B cell (primary cell): ENCODE measurements around the gene CDC34. TPM values are rescaled to one million over a fixed set of nuclear protein-coding genes. Genes with fewer than 3 reads are reported as not detected.

Experiments
- ATAC-seq: fragments of 200-7000 bp; cut with Tn5 transposase; one replicate; pipeline ENCODE4 v1.10.0; 2021; ENCODE audit warnings: low read depth, mild to moderate bottlenecking, moderate number of reproducible peaks, moderate library complexity
- CTCF ChIA-PET: fragments of 350-600 bp; sonication (Branson Sonifier 250); formaldehyde crosslinking; loops from one replicate; lab custom pipeline; 2021; ENCODE audit warnings: antibody characterized with exemption, inconsistent platforms; lab: Charles Lee
- POLR2A ChIA-PET: fragments of 350-600 bp; sonication (Branson Sonifier 250); formaldehyde crosslinking; loops from one replicate; lab custom pipeline; 2021; ENCODE audit warnings: antibody characterized with exemption; lab: Charles Lee
- DNase-seq: peaks from one replicate; pipeline ENCODE4 v3.0.0; 2013
- H2AFZ ChIP-seq: 2 replicates; pipeline ENCODE4 v1.6.1; 2012; ENCODE audit warnings: mild to moderate bottlenecking, low read depth, low read length; ENCODE audit not compliant: insufficient read depth, poor library complexity, severe bottlenecking
- H3K27ac ChIP-seq, 2 donors: 1 replicate in 1 of 2; 2 replicates in 1 of 2; pipeline ENCODE4 v1.5.1; 2012 to 2013; ENCODE audit warnings: low read length in 2 of 2, mild to moderate bottlenecking in 2 of 2, moderate library complexity in 1 of 2
- H3K27me3 ChIP-seq, 4 experiments: fragments of 200-600 bp in 1 of 4; sonication (generic) in 1 of 4; replicated peaks in 1 of 4; 1 replicate in 2 of 4; 2 replicates in 2 of 4; pipeline versions ENCODE4 v1.6.1 to v1.7.0; 2013 to 2016; ENCODE audit warnings: low read length in 3 of 4, mild to moderate bottlenecking in 2 of 4, mixed read lengths in 1 of 4, moderate library complexity in 1 of 4; ENCODE audit not compliant: insufficient read depth in 4 of 4, control insufficient read depth in 3 of 4; ENCODE audit errors: control extremely low read depth in 1 of 4
- H3K36me3 ChIP-seq, 2 experiments: replicated peaks in 1 of 2; 1 replicate in 1 of 2; 2 replicates in 1 of 2; pipeline versions ENCODE4 v1.6.1 to v1.7.1; 2013; ENCODE audit warnings: low read length in 1 of 2; ENCODE audit not compliant: insufficient read depth in 2 of 2, control insufficient read depth in 1 of 2; ENCODE audit errors: control extremely low read depth in 1 of 2, extremely low read depth in 1 of 2
- H3K4me1 ChIP-seq, 2 donors: fragments of 200-600 bp in 1 of 2; sonication (generic) in 1 of 2; 1 replicate in 1 of 2; 2 replicates in 1 of 2; pipeline versions ENCODE4 v1.5.1 to v1.6.1; 2013 to 2017; ENCODE audit warnings: low read length in 2 of 2; ENCODE audit not compliant: control insufficient read depth in 2 of 2, insufficient read depth in 2 of 2
- H3K4me2 ChIP-seq: replicated peaks from 2 replicates; pipeline ENCODE3; 2012; ENCODE audit warnings: mild to moderate bottlenecking, low read depth, low read length; ENCODE audit not compliant: poor library complexity, severe bottlenecking
- H3K4me3 ChIP-seq, 5 experiments: fragments of 200-600 bp in 1 of 5; sonication (generic) in 1 of 5; 1 replicate in 3 of 5; 2 replicates in 2 of 5; pipeline versions ENCODE4 v1.5.1 to v1.7.0; 2011 to 2016; ENCODE audit warnings: low read length in 4 of 5, mild to moderate bottlenecking in 4 of 5, low read depth in 2 of 5, control low read depth in 1 of 5, moderate library complexity in 1 of 5; ENCODE audit not compliant: insufficient read depth in 1 of 5; ENCODE audit errors: control extremely low read depth in 1 of 5, extremely low read depth in 1 of 5
- H3K79me2 ChIP-seq: fragments of 200-600 bp; sonication (generic); one replicate; pipeline ENCODE4 v1.6.0; 2016; ENCODE audit warnings: low read length; ENCODE audit not compliant: control insufficient read depth, insufficient read depth
- H3K9ac ChIP-seq: fragments of 200-600 bp; sonication (generic); 2 replicates; pipeline ENCODE4 v1.6.1; 2017; ENCODE audit warnings: mild to moderate bottlenecking, low read length, moderate library complexity
- H3K9me3 ChIP-seq, 3 donors: one replicate each; pipeline versions ENCODE4 v1.6.1 to v1.7.1; 2013; ENCODE audit warnings: low read length in 2 of 3; ENCODE audit not compliant: control insufficient read depth in 2 of 3, insufficient read depth in 1 of 3; ENCODE audit errors: control extremely low read depth in 1 of 3
- H4K20me1 ChIP-seq: 2 replicates; pipeline ENCODE4 v1.6.0; 2012; ENCODE audit warnings: mild to moderate bottlenecking, low read length; ENCODE audit not compliant: insufficient read depth, control insufficient read depth, poor library complexity, severe bottlenecking
- H3K27ac Mint-ChIP-seq: one replicate; pipeline ENCODE4 v1.8.0; 2021; ENCODE audit warnings: mixed read lengths
- H3K27me3 Mint-ChIP-seq: one replicate; pipeline ENCODE4 v1.8.0; 2021; ENCODE audit warnings: mixed read lengths
- H3K4me1 Mint-ChIP-seq: one replicate; pipeline ENCODE4 v1.8.0; 2021; ENCODE audit warnings: mixed read lengths
- H3K4me3 Mint-ChIP-seq: one replicate; pipeline ENCODE4 v1.8.0; 2021; ENCODE audit warnings: mixed read lengths
- H3K9me3 Mint-ChIP-seq: one replicate; pipeline ENCODE4 v1.8.0; 2022; ENCODE audit warnings: mixed read lengths; ENCODE audit not compliant: insufficient read depth
- EZH2 ChIP-seq: IDR thresholded peaks from 2 replicates; pipeline ENCODE4 v1.6.1; 2012; ENCODE audit warnings: borderline replicate concordance, low read depth, mild to moderate bottlenecking, moderate library complexity, low read length; ENCODE audit not compliant: insufficient read depth, poor library complexity, severe bottlenecking
- WGBS: methylation state at CpG from one replicate; pipeline ENCODE4 v1.1.5; 2013; ENCODE audit warnings: missing lambda C conversion rate; ENCODE audit not compliant: insufficient coverage; 5-methylcytosine and 5-hydroxymethylcytosine counted together
- intact Hi-C: fragments of 100-400 bp; cut with micrococcal nuclease; formaldehyde crosslinking; loops from one replicate; pipeline ENCODE4 v1.10.0; 2022
- polyA plus RNA-seq: library from polyadenylated mRNA; depleted of rRNA; stranded (reverse); fragments of >200 nt; gene quantifications from 2 replicates; pipeline ENCODE4 v1.2.3, GENCODE V29; 2012
- total RNA-seq, 2 donors: library from RNA; stranded (reverse); fragments of 120-200 nt in 1 of 2; gene quantifications; 1 replicate in 1 of 2; 2 replicates in 1 of 2; pipeline versions ENCODE4 v1.2.3 to v1.2.4, GENCODE V29; 2013 to 2022
- TF ChIP-seq, protein P1 (sequence below): fragments of 200-600 bp; IDR thresholded peaks from one replicate; pipeline ENCODE4 v1.8.0; 2022; ENCODE audit warnings: antibody characterized with exemption, mild to moderate bottlenecking

Gene CDC34
- total and polyA plus RNA-seq, 2 donors (not counting 1 experiment from before 2014, with no cell fraction given), result 26.9 to 28.4 TPM

GRCh38 chr19:511101-511851, 20.3 kb upstream of the CDC34 start:
- H3K79me2 ChIP-seq, result peaks cover 22% of the 10 kb centered on the region
- H2AFZ ChIP-seq, result peak overlapping the region; percentile 71
- TF ChIP-seq EZH2, result no peak
- TF ChIP-seq, protein P1, sequence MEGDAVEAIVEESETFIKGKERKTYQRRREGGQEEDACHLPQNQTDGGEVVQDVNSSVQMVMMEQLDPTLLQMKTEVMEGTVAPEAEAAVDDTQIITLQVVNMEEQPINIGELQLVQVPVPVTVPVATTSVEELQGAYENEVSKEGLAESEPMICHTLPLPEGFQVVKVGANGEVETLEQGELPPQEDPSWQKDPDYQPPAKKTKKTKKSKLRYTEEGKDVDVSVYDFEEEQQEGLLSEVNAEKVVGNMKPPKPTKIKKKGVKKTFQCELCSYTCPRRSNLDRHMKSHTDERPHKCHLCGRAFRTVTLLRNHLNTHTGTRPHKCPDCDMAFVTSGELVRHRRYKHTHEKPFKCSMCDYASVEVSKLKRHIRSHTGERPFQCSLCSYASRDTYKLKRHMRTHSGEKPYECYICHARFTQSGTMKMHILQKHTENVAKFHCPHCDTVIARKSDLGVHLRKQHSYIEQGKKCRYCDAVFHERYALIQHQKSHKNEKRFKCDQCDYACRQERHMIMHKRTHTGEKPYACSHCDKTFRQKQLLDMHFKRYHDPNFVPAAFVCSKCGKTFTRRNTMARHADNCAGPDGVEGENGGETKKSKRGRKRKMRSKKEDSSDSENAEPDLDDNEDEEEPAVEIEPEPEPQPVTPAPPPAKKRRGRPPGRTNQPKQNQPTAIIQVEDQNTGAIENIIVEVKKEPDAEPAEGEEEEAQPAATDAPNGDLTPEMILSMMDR, result no peak
- POLR2A ChIA-PET, result interaction anchor here (0.5 to 1.2 kb wide), 3 partner anchors 21 to 147 kb away, joined by 3 to 5 read pairs (median 4); no protein-coding TSS in a partner anchor
- intact Hi-C loops, result no loop called here
- peaks cover 0 to 4% of the 10 kb centered on the region in 2 experiments for H3K36me3 ChIP-seq
- H3K9me3 Mint-ChIP-seq, result no peaks in the 10 kb centered on the region
- peak overlapping the region; percentile 8 to 63 (median 50) for H3K4me3 ChIP-seq
- H3K9ac ChIP-seq, result peak overlapping the region; percentile 73
- peak; percentile 77 for DNase-seq
- peaks cover 26% of the 10 kb centered on the region for H3K4me1 Mint-ChIP-seq
- no peaks in the 10 kb centered on the region for H3K27me3 ChIP-seq
- peak overlapping the region; percentile 83 for H3K4me3 Mint-ChIP-seq
- H3K27ac ChIP-seq, result peak overlapping the region; percentile 90 to 94
- no peaks in the 10 kb centered on the region for H3K27me3 Mint-ChIP-seq
- under 1% methylated on average over 28 of the region's 30 CpGs for WGBS
- CTCF ChIA-PET, result interaction anchor here (0.6 to 3.1 kb wide), 14 partner anchors 8 to 223 kb away, joined by 3 to 24 read pairs (median 4); partner anchors contain the start of gene CDC34
- peaks cover 23% of the 10 kb centered on the region for H4K20me1 ChIP-seq
- H3K9me3 ChIP-seq, result peaks cover 0 to 8% (median 0%) of the 10 kb centered on the region in 3 donors
- no peak for ATAC-seq
- H3K27ac Mint-ChIP-seq, result peak overlapping the region; percentile 82
- peaks cover 30 to 31% of the 10 kb centered on the region in 2 donors for H3K4me1 ChIP-seq
- H3K4me2 ChIP-seq, result peak overlapping the region; percentile 97
